ENCODE data around the gene ANKRD16. TPM values are rescaled to one million over a fixed set of nuclear protein-coding genes. Genes with fewer than 3 reads are reported as not detected.

The ANKRD16 gene
- total RNA-seq, 1 experiment from 2014 or later: 6.9 TPM

GRCh38 chr10:5900247-5900646, 10.6 kb upstream of the ANKRD16 start:
- no peak overlapping the region for H3K27ac ChIP-seq (ENCODE audit: low read length)
- no peak overlapping the region for H3K4me3 ChIP-seq (ENCODE audit: low read depth in 2 of 2, low read length in 2 of 2)
- H3K36me3 ChIP-seq (ENCODE audit: control insufficient read depth, insufficient read depth, low read length): no peaks in the 10 kb centered on the region
- intact Hi-C loops (cut with micrococcal nuclease; ENCODE audit: unreplicated experiment) (no loop called here), in situ Hi-C loops (cut with HindIII; ENCODE audit: low pct_unique_long_range_greater_than_20kb, low sequenced_read_pairs) (no loop called here)
- no peak for DNase-seq (ENCODE audit: low read depth, low spot score)
- no TSS peak for BruUV-seq (replicated peaks)
- H3K4me1 ChIP-seq (ENCODE audit: control insufficient read depth, insufficient read depth, low read length): no peaks in the 10 kb centered on the region
- POLR2A ChIA-PET: interaction anchor here (0.6 kb wide), 1 partner anchor 196 kb away, joined by 3 read pairs; no protein-coding TSS in a partner anchor
- no peaks in the 10 kb centered on the region for H3K27me3 ChIP-seq (ENCODE audit: control insufficient read depth, insufficient read depth, low read length)
- CTCF ChIA-PET: no interaction called here
- no peak for TF ChIP-seq SIN3A (IDR thresholded peaks at IDR 0.05; ENCODE audit: borderline replicate concordance, insufficient read depth, low read depth, low read length)
- TF ChIP-seq CTCF (IDR thresholded peaks at IDR 0.05): no peak
- no peak for TF ChIP-seq REST (IDR thresholded peaks at IDR 0.05; ENCODE audit: insufficient read depth in 1 of 2, low read depth in 2 of 2, low read length in 1 of 2)
- TF ChIP-seq TCF7L2 (IDR thresholded peaks at IDR 0.05; ENCODE audit: low read depth, low read length): no peak
- TF ChIP-seq POLR2AphosphoS5 (IDR thresholded peaks at IDR 0.05; ENCODE audit: low read depth, low read length): no peak
- ATAC-seq: no peak
- no peaks in the 10 kb centered on the region for H3K9me3 ChIP-seq (ENCODE audit: control insufficient read depth, insufficient read depth, low read depth, low read length)

- in situ Hi-C loops (cut with HindIII; ENCODE audit: low pct_unique_long_range_greater_than_20kb, low sequenced_read_pairs) (no loop called here), intact Hi-C loops (cut with micrococcal nuclease; ENCODE audit: unreplicated experiment) (no loop called here)
- ATAC-seq: no peak
- Histone ChIP-seq H3K27me3 (ENCODE audit: control insufficient read depth, insufficient read depth, low read length) (no peaks in the 10 kb centered on the region), H3K27ac (ENCODE audit: low read length) (no peak overlapping the region), H3K4me3 (ENCODE audit: low read depth in 2 of 2, low read length in 2 of 2) (no peak overlapping the region), H3K36me3 (ENCODE audit: control insufficient read depth, insufficient read depth, low read length) (no peaks in the 10 kb centered on the region; the same call in 1 of the 2 replicates), H3K9me3 (ENCODE audit: control insufficient read depth, insufficient read depth, low read depth, low read length) (no peaks in the 10 kb centered on the region), H3K4me1 (ENCODE audit: control insufficient read depth, insufficient read depth, low read length) (no peaks in the 10 kb centered on the region)
- POLR2A ChIA-PET: no interaction called here
- DNase-seq (ENCODE audit: low read depth, low spot score): no peak
- BruUV-seq (replicated peaks): no TSS peak
- TF ChIP-seq TCF7L2 (IDR thresholded peaks at IDR 0.05; ENCODE audit: low read depth, low read length): no peak
- no peak for TF ChIP-seq POLR2AphosphoS5 (IDR thresholded peaks at IDR 0.05; ENCODE audit: low read depth, low read length)
- no peak for TF ChIP-seq REST (IDR thresholded peaks at IDR 0.05; ENCODE audit: insufficient read depth in 1 of 2, low read depth in 2 of 2, low read length in 1 of 2)
- TF ChIP-seq SIN3A (IDR thresholded peaks at IDR 0.05; ENCODE audit: borderline replicate concordance, insufficient read depth, low read depth, low read length): no peak
- TF ChIP-seq CTCF (IDR thresholded peaks at IDR 0.05): no peak
- CTCF ChIA-PET: no interaction called here
These were observed 8.5 kb upstream of the ANKRD16 start for GRCh38 chr10:5898163-5898562.

All from Panc1 (cell line).